ENCODE data around the gene UHRF2.
"Not testable (repeated sequence)": the region's sequence is repeated elsewhere in the genome, so short reads cannot be mapped to it uniquely, and the experiment has no call there.

UHRF2 gene

GRCh38 chr9:6502399-6502798, 89.4 kb downstream of the UHRF2 start:
- DNase-seq (ENCODE audit: insufficient read length, low spot score) (no peak), FAIRE-seq (peak; percentile 28)
- TF ChIP-seq PAX5 (IDR thresholded peaks at IDR 0.05; ENCODE audit: insufficient read depth, low read length, severe bottlenecking) (no peak), POLR2A (IDR thresholded peaks at IDR 0.05; ENCODE audit: low read depth, low read length) (no peak), POU2F2 (IDR thresholded peaks at IDR 0.05; ENCODE audit: low read depth, low read length) (no peak), TAF1 (IDR thresholded peaks at IDR 0.05; ENCODE audit: low read depth, low read length) (no peak), POLR2AphosphoS5 (IDR thresholded peaks at IDR 0.05; ENCODE audit: low read depth, low read length) (no peak)

- DNase-seq (ENCODE audit: insufficient read length, low spot score) (no peak), FAIRE-seq (no peak)
- no peak for TF ChIP-seq TAF1 (IDR thresholded peaks at IDR 0.05; ENCODE audit: low read depth, low read length)
- no peak for TF ChIP-seq POU2F2 (IDR thresholded peaks at IDR 0.05; ENCODE audit: low read depth, low read length)
- no peak for TF ChIP-seq POLR2A (IDR thresholded peaks at IDR 0.05; ENCODE audit: low read depth, low read length)
- no peak for TF ChIP-seq PAX5 (IDR thresholded peaks at IDR 0.05; ENCODE audit: insufficient read depth, low read length, severe bottlenecking)
- TF ChIP-seq SPI1 (IDR thresholded peaks at IDR 0.05; ENCODE audit: low read depth, low read length), result no peak
- TF ChIP-seq POLR2AphosphoS5 (IDR thresholded peaks at IDR 0.05; ENCODE audit: low read depth, low read length), result no peak
Measured at GRCh38 chr9:6506571-6506970, 93.6 kb downstream of the UHRF2 start.

- TF ChIP-seq PAX5 (IDR thresholded peaks at IDR 0.05; ENCODE audit: insufficient read depth, low read length, severe bottlenecking) (no peak), POU2F2 (IDR thresholded peaks at IDR 0.05; ENCODE audit: low read depth, low read length) (no peak), TAF1 (IDR thresholded peaks at IDR 0.05; ENCODE audit: low read depth, low read length) (no peak), POLR2AphosphoS5 (IDR thresholded peaks at IDR 0.05; ENCODE audit: low read depth, low read length) (no peak), POLR2A (IDR thresholded peaks at IDR 0.05; ENCODE audit: low read depth, low read length) (no peak), SPI1 (IDR thresholded peaks at IDR 0.05; ENCODE audit: low read depth, low read length) (no peak)
- DNase-seq (ENCODE audit: insufficient read length, low spot score) (no peak), FAIRE-seq (no peak)
Measured at GRCh38 chr9:6512085-6512657, 99.2 kb downstream of the UHRF2 start.

DNA sequence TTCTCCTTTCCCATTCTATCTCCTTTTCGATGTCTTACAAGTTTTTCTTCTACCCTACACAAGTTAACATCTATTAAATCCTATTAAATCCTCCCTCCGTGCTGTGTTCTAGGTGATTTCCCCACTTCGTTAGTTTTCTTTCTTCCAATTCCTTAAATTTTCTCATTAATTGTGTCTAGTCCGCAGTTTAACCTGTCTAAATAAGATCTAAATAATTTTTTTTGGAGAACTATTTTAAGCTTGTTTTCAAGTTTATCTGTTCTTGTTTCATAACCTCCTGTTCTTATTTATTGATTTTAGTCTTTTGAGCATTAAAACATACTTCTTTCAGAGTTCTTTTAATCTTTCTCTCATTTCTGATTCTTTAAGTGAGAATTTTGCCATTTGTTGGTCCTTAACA, 109.3 kb downstream of the UHRF2 start:
- no peak for FAIRE-seq
- TF ChIP-seq TAF1 (IDR thresholded peaks at IDR 0.05; ENCODE audit: low read depth, low read length) (no peak), POLR2A (IDR thresholded peaks at IDR 0.05; ENCODE audit: low read depth, low read length) (no peak), SPI1 (IDR thresholded peaks at IDR 0.05; ENCODE audit: low read depth, low read length) (no peak), POU2F2 (IDR thresholded peaks at IDR 0.05; ENCODE audit: low read depth, low read length) (no peak), PAX5 (IDR thresholded peaks at IDR 0.05; ENCODE audit: insufficient read depth, low read length, severe bottlenecking) (no peak), POLR2AphosphoS5 (IDR thresholded peaks at IDR 0.05; ENCODE audit: low read depth, low read length) (no peak)
- no peak for DNase-seq (ENCODE audit: insufficient read length, low spot score)

- DNase-seq (ENCODE audit: insufficient read length, low spot score), result no peak
- FAIRE-seq, result no peak
- no peak for TF ChIP-seq SPI1 (IDR thresholded peaks at IDR 0.05; ENCODE audit: low read depth, low read length)
- no peak for TF ChIP-seq POLR2AphosphoS5 (IDR thresholded peaks at IDR 0.05; ENCODE audit: low read depth, low read length)
- TF ChIP-seq TAF1 (IDR thresholded peaks at IDR 0.05; ENCODE audit: low read depth, low read length), result no peak
- no peak for TF ChIP-seq PAX5 (IDR thresholded peaks at IDR 0.05; ENCODE audit: insufficient read depth, low read length, severe bottlenecking)
- no peak for TF ChIP-seq POLR2A (IDR thresholded peaks at IDR 0.05; ENCODE audit: low read depth, low read length)
- TF ChIP-seq POU2F2 (IDR thresholded peaks at IDR 0.05; ENCODE audit: low read depth, low read length), result no peak
Measured at GRCh38 chr9:6525326-6526045, 112.5 kb downstream of the UHRF2 start.

GRCh38 chr9:6535594-6535993, 122.6 kb downstream of the UHRF2 start:
- FAIRE-seq (no peak), DNase-seq (ENCODE audit: insufficient read length, low spot score) (no peak)
- no peak for TF ChIP-seq POU2F2 (IDR thresholded peaks at IDR 0.05; ENCODE audit: low read depth, low read length)
- TF ChIP-seq SPI1 (IDR thresholded peaks at IDR 0.05; ENCODE audit: low read depth, low read length), result no peak
- no peak for TF ChIP-seq PAX5 (IDR thresholded peaks at IDR 0.05; ENCODE audit: insufficient read depth, low read length, severe bottlenecking)
- TF ChIP-seq TAF1 (IDR thresholded peaks at IDR 0.05; ENCODE audit: low read depth, low read length), result no peak

DNA sequence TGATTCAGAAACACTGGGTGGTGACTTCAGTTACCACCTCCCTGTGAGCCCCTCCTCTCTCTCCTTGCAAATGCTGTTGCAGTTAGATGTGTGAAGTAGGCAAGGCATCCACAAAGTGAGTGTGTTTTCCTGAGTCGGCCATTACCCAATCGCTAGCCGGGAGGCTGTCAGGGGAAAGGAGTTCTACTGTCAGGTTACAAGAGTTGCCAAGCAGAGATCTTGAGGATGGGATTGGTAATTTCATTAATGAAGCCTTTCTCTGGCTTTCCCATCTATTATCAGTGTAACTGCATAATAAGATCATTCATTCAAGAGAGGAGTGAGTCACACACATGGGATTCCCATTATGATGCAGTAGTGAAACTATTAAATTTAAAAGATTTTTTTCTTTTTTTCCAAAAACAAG, 125.7 kb downstream of the UHRF2 start:
- no peak for TF ChIP-seq POU2F2 (IDR thresholded peaks at IDR 0.05; ENCODE audit: low read depth, low read length)
- TF ChIP-seq PAX5 (IDR thresholded peaks at IDR 0.05; ENCODE audit: insufficient read depth, low read length, severe bottlenecking), result no peak
- TF ChIP-seq TAF1 (IDR thresholded peaks at IDR 0.05; ENCODE audit: low read depth, low read length), result no peak
- TF ChIP-seq POLR2AphosphoS5 (IDR thresholded peaks at IDR 0.05; ENCODE audit: low read depth, low read length), result no peak
- no peak for TF ChIP-seq POLR2A (IDR thresholded peaks at IDR 0.05; ENCODE audit: low read depth, low read length)
- no peak for TF ChIP-seq SPI1 (IDR thresholded peaks at IDR 0.05; ENCODE audit: low read depth, low read length)
- FAIRE-seq (no peak), DNase-seq (ENCODE audit: insufficient read length, low spot score) (no peak)

DNA sequence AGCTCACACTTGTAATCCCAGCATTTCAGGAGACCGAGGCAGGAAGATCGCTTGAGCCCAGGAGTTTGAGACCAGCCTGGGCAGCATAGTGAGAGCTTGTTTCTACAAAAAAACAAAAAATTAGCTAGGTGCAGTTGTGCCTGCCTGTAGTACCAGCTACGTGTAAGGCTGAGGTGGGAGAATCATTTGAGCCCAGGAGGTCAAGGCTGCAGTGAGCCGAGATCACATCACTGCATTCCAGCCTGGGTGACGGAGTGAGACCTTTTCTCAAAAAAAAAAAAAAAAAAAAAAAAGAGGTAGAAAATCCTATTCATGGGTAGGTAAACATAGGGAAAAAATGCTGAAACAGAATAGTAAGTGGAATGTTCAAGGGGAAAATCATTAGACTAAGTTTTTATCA, 129.6 kb downstream of the UHRF2 start:
- FAIRE-seq, result not testable (repeated sequence)

GRCh38 chr9:6543204-6543603, 130.2 kb downstream of the UHRF2 start:
- TF ChIP-seq SPI1 (IDR thresholded peaks at IDR 0.05; ENCODE audit: low read depth, low read length), result no peak
- no peak for TF ChIP-seq POU2F2 (IDR thresholded peaks at IDR 0.05; ENCODE audit: low read depth, low read length)
- no peak for TF ChIP-seq POLR2AphosphoS5 (IDR thresholded peaks at IDR 0.05; ENCODE audit: low read depth, low read length)
- no peak for TF ChIP-seq POLR2A (IDR thresholded peaks at IDR 0.05; ENCODE audit: low read depth, low read length)
- no peak for TF ChIP-seq PAX5 (IDR thresholded peaks at IDR 0.05; ENCODE audit: insufficient read depth, low read length, severe bottlenecking)
- no peak for TF ChIP-seq TAF1 (IDR thresholded peaks at IDR 0.05; ENCODE audit: low read depth, low read length)
- no peak for FAIRE-seq
- no peak for DNase-seq (ENCODE audit: insufficient read length, low spot score)

More for the DNA sequence above, 129.6 kb downstream of the UHRF2 start:
- DNase-seq (ENCODE audit: insufficient read length, low spot score), result not testable (repeated sequence)
